ENCODE measurements around the gene MVB12B.

DNA sequence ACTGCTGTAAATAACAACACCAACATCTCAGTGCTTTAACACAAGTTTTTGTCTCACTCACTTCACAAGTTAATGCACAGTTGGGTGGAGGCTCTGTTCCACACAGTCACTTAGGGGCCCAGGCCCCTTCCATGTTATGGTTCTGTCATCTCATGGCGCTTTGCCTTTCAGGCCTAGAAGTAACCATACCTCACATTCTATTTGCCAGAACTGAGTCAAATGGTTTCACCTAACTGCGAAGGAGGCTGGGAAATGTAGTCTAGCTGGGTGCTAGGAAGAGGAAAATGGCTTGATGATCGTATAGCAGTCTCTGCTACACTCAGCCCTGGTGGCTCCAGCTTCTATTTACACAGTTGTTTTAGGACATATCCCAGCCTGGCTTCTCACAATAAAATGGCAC, 23.1 kb upstream of the MVB12B start:
- TF ChIP-seq CTCF (IDR thresholded peaks at IDR 0.05; ENCODE audit: low read depth, low read length) (no peak), EZH2phosphoT487 (IDR thresholded peaks at IDR 0.05; ENCODE audit: low read depth) (no peak)

All from OCI-LY3 (cell line).